Measurements from ENCODE around the gene GNG12.

DNA sequence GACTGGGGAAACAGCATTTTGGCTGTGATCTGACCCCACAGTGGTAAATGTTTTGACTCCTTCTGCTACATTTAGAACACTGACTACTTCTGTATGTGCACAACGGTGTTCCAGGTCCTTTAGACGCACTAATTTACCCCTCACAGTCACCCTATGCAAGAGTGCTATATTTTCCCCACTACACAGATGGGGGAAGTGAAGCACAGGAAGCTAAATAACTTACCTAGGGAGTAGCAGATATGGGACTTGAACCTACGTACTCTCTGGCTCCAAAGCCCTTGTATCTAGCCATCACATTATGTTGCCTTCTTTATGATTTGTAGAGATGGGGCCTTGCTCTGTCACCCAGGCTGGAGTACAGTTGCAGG is 99.0 kb downstream of the GNG12 start:
- TF ChIP-seq, protein P1, sequence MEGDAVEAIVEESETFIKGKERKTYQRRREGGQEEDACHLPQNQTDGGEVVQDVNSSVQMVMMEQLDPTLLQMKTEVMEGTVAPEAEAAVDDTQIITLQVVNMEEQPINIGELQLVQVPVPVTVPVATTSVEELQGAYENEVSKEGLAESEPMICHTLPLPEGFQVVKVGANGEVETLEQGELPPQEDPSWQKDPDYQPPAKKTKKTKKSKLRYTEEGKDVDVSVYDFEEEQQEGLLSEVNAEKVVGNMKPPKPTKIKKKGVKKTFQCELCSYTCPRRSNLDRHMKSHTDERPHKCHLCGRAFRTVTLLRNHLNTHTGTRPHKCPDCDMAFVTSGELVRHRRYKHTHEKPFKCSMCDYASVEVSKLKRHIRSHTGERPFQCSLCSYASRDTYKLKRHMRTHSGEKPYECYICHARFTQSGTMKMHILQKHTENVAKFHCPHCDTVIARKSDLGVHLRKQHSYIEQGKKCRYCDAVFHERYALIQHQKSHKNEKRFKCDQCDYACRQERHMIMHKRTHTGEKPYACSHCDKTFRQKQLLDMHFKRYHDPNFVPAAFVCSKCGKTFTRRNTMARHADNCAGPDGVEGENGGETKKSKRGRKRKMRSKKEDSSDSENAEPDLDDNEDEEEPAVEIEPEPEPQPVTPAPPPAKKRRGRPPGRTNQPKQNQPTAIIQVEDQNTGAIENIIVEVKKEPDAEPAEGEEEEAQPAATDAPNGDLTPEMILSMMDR (IDR thresholded peaks at IDR 0.05; ENCODE audit: insufficient read depth, low read length, poor library complexity, severe bottlenecking) = no peak
- no peak for TF ChIP-seq EZH2phosphoT487 (conservative IDR thresholded peaks at IDR 0.05; ENCODE audit: low read length)

All from SU-DHL-6 (cell line).